GM18867 (cell line): ENCODE results near the gene GJB1.
"Not testable (repeated sequence)": the region's sequence is repeated elsewhere in the genome, so short reads cannot be mapped to it uniquely, and the experiment has no call there.

Source experiments
- ATAC-seq: cut with Tn5 transposase; IDR thresholded peaks from one replicate; pipeline ENCODE4 v1.9.1; 2021; ENCODE audit warnings: mild to moderate bottlenecking, moderate library complexity; ENCODE audit not compliant: unreplicated experiment

GJB1 gene

GRCh38 chrX:71222929-71223328 lies at the start of gene GJB1:
TSS of gene GJB1 (plus strand) at chrX:71223224. CDS start at chrX:71223708, 484 bp downstream.
- no peak for ATAC-seq

GRCh38 chrX:71173440-71173839 lies 49.6 kb upstream of the GJB1 start:
- ATAC-seq, result no peak

GRCh38 chrX:71174795-71175194 lies 48.2 kb upstream of the GJB1 start:
- no peak for ATAC-seq

- ATAC-seq, result no peak
Observed at GRCh38 chrX:71175531-71175930, 47.5 kb upstream of the GJB1 start.

GRCh38 chrX:71177327-71177726 lies 45.7 kb upstream of the GJB1 start:
- ATAC-seq, result no peak

GRCh38 chrX:71178908-71179307 lies 44.1 kb upstream of the GJB1 start:
- peak; percentile 35 for ATAC-seq

GRCh38 chrX:71180579-71181265 lies 42.3 kb upstream of the GJB1 start:
- ATAC-seq, result not testable (repeated sequence)

GRCh38 chrX:71181558-71181909 lies 41.5 kb upstream of the GJB1 start:
- peak; percentile 30 for ATAC-seq

- ATAC-seq, result peak; percentile 89
Observed at GRCh38 chrX:71181910-71182799, 40.9 kb upstream of the GJB1 start.

GRCh38 chrX:71182871-71183270 lies 40.2 kb upstream of the GJB1 start:
- no peak for ATAC-seq

- no peak for ATAC-seq
Observed at GRCh38 chrX:71183341-71183740, 39.7 kb upstream of the GJB1 start.

- ATAC-seq, result no peak
Observed at GRCh38 chrX:71184092-71184491, 38.9 kb upstream of the GJB1 start.

GRCh38 chrX:71184803-71185495 lies 38.1 kb upstream of the GJB1 start:
- ATAC-seq, result no peak

- no peak for ATAC-seq
Observed at GRCh38 chrX:71191248-71191647, 31.8 kb upstream of the GJB1 start.

- ATAC-seq, result peak; percentile 47
Observed at GRCh38 chrX:71195964-71196649, 26.9 kb upstream of the GJB1 start.

- ATAC-seq, result peak; percentile 76
Observed at GRCh38 chrX:71198066-71198465, 25.0 kb upstream of the GJB1 start.

- no peak for ATAC-seq
Observed at GRCh38 chrX:71199252-71200008, 23.6 kb upstream of the GJB1 start.

GRCh38 chrX:71210816-71211215 lies 12.2 kb upstream of the GJB1 start:
- no peak for ATAC-seq

GRCh38 chrX:71212536-71212935 lies 10.5 kb upstream of the GJB1 start:
- no peak for ATAC-seq

- no peak for ATAC-seq
Observed at GRCh38 chrX:71214152-71214551, 8.9 kb upstream of the GJB1 start.
